NCI-H1930 (cell line): ENCODE measurements around the gene OR52B2.

ENCODE experiments used
- DNase-seq, 2 experiments: peaks; one replicate each; lab custom pipeline; 2025; lab: John Stamatoyannopoulos, UW

The OR52B2 gene

DNA sequence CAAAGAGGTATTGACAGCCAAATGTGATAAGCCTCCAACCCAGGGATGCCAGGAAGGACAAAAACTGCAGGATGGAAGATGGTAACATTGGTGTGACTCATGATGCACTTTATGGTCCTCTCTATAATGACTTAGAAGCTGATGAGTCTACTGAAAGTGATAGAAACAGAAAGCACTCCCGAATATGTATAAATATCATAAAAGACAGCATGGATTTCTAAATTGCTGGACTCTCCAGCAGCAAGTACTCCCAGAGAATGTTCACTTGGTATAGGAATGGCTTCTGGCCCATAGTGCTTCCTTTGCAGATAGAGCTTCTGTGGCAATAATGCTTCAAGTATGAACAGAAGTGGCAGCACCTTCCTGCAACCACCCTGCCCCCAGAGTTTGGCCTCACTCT, at the start of gene OR52B2:
OR52B2 (minus strand) TSS at position 101 of the 400 bp plus-strand sequence; CDS start at position 101, 0 bp downstream.
- DNase-seq: no peak

DNA sequence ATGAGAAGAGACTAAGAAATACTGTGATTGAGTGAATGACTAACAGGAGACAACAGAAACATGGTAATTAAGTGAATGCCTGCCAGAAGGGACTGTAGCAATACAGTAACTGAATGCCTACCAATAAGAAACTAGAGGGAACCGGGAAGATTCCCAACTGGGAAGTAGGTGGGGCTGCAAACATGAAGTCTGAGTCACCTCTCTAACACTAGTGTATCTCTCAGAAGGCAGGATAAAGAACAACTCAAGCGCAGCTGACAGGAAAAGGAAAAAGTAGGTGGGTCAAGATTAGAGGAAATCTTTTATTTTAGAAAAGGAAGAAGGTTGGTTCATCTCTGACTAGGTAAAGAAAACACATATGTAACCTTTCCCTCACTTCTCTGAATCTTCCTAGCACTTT, 49.2 kb upstream of the OR52B2 start:
- no peak for DNase-seq

DNA sequence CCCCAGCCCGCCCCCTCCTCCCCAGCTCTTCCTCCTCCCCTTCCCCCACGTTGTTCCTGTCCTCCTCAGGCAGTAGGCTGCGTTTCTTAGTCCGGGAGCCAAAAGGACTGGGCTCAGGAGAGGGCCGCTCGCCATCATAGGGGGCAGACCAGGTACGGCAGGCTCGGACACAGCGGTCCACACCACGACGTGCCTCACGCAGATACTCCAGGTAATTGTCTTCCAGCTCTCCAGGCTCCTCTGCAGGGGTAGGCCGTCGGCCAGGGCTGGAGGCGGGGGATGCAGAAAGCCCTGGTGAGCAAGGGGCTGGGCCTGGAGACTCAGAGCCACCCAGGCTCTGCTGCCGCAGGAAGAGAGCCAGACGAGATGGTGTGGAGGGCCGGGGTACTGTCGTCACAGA, 47.6 kb upstream of the OR52B2 start:
- no peak for DNase-seq

DNA sequence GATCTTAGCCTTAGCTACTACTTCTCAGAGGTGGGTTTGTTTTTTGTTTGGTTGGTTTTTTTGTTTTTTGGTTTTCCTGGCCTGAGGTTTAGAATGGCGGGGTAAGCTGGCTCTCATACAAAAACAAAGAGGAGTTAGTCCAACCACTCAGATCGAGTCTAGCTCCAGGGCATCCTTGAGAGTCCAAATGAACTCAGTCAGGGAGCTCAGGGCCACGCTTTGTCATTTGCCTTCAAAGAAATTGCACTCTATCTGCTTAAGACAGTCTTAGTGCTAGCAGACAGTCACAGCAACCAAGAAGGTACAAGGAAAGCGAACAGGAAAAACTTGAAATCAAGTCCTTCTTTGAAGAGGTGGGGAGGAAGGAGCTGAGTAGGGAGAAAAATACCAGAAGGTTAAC, 46.4 kb upstream of the OR52B2 start:
- no peak for DNase-seq

DNA sequence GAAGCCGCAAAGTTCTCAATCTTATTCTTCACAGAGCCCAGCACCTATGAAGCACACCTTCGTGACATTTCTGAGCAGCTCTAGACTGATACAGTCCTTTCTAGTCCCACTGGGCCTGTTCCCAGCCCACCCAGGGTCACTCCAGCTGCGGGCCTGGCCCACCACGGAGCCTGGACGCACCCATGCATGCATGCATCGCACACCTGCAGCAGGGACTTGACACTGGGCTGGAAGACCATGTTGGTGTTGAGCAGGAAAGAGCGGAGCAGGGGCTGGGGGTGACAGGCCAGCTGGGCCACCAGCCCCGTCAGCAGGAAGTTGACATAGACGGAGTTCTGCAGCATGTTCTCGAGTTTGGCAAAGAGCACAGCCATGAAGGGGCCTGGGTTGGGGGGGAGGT, 44.4 kb upstream of the OR52B2 start:
- DNase-seq: no peak

DNA sequence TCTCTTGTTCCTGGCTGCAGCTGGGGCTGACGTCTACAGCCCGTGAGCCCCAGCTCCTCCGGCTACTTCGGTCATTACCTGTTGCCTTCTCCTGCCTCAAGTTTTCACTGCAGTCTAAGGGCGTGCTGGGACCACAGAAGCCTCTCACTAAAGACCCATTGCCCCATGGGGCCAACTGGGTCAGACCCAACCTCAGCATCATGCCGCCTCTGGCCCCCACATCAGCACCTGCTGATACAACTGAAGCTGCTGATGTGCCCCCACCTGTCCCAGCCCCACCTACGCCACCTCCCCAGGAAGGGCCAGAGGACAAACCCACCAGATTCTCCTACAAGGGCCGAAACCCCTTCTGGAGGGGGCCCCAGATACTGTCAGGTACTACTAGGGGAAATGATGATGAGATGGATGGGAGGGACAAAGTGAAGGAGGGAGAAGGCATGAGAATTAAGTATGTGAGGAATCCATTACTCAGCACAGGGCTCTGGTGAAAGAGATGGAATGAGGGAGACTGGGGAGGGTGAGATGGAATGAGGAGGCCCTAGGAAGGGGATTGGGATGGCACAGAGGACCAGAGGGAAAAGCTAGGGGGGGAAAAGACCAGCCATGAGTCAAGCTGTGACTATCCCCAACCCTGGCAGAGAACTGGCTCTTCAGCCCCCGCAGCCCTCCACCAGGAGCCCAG, 40.3 kb upstream of the OR52B2 start:
- no peak for DNase-seq

DNA sequence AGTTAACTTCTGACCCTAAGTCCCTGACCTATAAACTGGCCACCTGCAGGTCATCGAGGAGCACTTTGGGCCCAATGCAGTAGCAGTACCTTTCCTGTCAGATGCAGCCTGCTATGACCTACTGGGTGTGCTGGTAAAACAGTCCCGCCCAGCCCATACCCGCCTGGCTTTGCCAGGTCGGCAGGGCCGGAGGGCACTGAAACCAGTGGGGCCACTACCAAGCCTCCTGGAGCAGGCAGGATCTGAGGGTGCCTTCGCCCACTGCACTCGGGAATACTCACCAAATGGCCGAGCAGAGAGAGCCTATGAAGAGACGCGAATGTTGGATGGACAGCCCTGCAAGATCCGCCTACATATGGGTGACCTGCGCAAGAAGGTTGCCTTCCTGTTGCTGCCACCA, 39.7 kb upstream of the OR52B2 start:
- DNase-seq: no peak

DNA sequence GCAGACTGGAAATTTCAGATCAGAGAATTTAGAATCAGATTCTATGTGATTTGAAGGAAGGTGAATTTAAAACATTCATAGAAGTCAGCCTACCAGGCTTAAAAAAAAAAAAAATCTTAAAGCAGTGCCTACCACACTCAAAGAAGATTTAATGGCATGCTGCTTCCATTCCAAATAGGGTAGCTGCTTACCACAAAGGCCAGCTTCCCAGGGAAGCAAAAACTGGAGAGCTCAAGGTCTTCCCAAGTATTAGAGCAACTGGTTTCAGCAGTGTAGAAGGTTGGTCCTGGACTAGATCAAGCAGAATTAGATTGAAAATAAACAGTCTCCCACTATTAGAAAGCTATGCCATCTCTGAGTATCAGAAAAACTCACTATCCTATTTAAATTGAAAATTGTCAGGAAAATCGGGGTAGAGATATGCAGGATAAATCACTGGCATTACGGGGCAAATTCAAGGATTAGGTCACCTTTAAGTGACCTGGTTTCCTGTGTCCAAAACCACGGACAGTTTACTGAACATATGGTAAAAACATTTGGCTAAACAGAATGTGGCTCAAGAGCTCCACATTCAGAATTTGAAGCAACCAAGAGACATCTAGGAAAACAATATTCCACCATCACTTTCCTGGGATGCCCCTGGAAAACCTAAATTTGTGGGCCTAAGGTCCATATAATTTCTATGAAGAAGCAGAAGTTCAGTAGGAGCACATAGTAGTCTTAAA, 36.5 kb upstream of the OR52B2 start:
- DNase-seq: no peak

DNA sequence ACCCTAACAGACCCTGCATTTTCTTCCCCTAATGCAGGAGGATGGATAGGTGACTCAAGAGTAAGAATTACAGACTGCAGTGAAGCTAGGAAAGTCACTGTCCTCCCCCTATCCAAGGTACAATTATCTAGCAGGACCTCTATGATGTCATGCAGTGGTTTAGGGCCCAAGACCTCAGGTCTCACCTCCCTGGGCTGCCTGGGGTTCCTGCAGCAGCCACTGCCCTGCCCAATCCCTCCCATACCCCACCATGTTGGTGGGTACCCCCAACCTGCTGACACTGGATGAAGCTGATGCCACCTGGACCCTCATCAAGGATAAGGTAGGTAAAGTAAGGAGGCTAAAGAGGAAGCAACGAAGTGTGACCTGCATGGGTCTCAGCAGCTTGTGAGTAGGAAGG, 35.2 kb upstream of the OR52B2 start, which contains the start of gene C11orf42:
C11orf42 (plus strand) TSS at position 192 of the 400 bp plus-strand sequence; CDS start at position 251, 59 bp downstream.
- no peak for DNase-seq

DNA sequence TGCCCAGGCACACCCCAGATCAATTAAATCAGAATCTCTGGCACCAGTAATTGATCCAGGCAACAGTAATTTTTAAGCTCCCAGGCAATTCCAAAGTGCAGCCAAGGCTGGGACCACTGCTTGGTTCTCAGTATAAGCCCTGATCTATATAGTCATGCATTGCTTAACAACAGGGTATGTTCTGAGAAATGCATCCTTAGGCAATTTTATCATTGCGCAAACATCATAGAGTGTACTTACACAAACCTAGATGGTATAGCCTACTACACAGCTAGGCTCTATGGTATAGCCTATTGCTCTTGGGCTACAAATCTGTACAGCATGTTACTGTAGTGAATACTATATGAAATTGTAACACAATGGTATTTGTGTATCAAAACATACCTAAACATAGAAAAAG, 34.6 kb upstream of the OR52B2 start:
- no peak for DNase-seq

DNA sequence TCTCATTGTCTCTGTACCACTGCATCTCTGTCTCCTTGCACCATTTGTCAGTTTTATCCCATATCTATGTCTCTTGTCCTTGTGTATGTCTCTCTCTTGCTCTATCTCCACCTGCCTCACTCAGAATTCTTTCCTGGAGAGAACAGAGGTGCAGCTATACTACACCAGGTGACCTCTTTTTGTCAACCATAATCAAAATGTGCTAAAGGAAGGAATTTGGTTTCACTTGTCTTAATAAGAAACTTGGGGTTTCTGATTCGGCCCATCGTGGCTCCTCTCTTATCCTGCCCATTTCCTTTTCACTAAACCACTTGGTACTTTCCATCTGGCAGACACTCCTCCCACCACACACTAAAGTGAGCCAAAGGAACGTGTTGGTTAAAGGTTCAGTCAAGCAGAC, 33.2 kb upstream of the OR52B2 start:
- DNase-seq: no peak

DNA sequence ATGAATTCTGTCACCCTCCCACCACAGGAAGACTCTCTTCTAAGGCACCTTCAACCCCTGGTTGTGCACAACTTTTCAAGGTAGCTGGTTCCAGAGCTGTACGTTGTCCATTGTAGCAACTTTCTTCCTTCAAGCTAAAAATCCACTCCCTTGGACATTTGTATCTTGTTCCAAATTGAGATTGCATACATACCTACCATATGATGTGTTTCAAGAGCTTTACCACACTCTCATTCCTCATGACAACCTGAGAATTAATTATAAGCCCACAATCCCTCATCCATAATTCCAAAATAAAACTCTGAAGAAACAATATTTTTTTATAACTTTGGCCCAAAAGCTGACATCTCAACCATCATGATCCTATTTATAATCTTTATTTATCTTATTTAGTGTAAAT, 31.9 kb upstream of the OR52B2 start:
- DNase-seq: no peak

DNA sequence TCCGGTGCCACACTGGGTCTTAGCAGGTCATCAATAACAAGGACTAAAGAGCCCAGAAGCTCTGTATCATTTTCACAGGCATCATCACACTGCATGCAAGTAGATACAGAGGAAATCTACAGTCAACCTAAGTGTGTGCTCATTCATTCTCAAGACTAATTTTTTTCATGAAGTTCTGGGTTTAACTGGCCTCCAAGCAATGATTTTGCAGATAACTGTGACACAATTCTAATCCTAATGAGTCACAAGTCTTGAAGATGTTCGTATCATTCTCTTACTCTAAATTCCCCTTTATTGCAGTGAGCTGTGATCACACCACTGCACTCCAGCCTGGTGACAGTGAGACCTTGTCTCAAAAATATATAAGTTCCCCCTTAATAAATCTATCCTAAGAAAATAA, 31.4 kb upstream of the OR52B2 start:
- DNase-seq: no peak

DNA sequence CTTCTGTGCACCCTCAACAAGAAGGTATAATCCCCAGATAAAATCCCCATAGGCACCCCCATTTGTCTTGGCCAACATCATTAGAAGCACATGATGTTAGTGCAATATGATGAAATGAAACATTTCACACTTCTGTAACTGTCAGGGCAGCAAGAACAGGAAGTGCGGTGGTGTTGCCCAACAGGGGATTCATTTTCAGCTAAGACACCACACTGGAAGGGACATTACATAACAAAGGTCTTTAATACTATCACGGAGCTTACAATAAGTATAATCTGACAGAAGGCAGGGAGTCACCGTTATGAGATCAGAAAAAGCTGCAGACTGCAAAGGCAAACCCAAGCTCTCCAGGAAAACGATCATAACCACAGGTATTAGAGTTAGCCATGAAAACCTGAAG, 30.8 kb upstream of the OR52B2 start:
- no peak for DNase-seq

DNA sequence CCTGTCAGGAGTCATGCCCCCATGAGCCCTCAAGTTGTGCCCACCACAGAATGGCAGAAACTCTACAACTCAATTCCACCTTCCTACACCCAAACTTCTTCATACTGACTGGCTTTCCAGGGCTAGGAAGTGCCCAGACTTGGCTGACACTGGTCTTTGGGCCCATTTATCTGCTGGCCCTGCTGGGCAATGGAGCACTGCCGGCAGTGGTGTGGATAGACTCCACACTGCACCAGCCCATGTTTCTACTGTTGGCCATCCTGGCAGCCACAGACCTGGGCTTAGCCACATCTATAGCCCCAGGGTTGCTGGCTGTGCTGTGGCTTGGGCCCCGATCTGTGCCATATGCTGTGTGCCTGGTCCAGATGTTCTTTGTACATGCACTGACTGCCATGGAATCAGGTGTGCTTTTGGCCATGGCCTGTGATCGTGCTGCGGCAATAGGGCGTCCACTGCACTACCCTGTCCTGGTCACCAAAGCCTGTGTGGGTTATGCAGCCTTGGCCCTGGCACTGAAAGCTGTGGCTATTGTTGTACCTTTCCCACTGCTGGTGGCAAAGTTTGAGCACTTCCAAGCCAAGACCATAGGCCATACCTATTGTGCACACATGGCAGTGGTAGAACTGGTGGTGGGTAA, 29.2 kb upstream of the OR52B2 start, which contains the start of gene OR52W1:
OR52W1 (plus strand) TSS at position 51 of the 637 bp plus-strand sequence; CDS start at position 51, 0 bp downstream.
- DNase-seq: no peak

DNA sequence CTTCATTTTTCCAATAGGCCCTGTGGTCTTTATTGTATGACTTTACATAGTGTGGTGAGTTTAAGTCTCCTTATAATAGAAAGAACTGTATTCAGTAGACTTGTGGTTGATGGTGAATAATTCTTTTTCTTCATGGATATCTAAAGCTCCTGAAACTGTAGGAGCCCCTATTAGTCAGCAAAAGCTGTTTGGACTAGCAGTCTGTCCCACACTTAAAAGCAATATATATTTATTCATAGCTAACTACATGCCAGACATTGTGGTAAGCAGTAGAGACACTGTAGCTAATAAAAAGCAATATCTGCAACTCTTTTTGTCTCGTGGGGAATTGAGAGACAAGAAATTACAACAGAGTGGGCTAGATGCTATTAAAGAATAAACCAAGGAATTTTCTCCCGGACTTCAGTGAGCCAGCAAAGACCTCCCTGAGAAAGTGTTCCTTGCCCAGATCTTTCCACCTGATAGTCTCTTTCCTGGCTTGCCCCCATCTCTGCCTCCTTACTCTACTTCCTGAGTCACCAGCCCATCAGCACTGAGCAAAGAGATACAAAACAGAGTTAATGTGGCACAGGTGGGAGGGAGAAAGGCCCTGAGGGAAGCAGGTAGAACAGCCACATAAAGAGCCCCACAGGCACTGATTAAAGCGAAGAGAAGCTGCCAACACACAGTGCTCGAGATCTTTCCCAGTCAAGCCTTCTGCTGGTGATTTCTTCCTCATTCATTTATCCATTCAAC, 27.5 kb upstream of the OR52B2 start:
- DNase-seq: no peak

DNA sequence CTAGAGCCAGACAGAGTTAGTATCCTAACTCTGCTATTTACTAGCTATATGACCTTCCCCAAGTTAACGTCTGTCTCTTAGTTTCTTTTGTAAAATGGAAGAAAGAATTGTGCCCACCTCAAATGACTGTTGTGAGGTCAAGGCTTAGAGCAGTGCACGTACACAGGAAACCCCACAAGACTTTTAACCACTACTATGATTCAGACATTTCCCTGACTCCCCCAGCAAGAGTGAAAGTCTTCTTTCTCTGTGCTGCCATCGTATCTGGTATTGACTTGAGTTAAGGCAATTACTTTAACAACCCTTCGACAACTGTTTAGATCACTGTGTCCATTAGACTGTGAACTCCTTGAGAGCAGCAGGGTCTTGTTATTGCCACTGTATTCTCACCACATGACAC, 26.3 kb upstream of the OR52B2 start:
- no peak for DNase-seq

DNA sequence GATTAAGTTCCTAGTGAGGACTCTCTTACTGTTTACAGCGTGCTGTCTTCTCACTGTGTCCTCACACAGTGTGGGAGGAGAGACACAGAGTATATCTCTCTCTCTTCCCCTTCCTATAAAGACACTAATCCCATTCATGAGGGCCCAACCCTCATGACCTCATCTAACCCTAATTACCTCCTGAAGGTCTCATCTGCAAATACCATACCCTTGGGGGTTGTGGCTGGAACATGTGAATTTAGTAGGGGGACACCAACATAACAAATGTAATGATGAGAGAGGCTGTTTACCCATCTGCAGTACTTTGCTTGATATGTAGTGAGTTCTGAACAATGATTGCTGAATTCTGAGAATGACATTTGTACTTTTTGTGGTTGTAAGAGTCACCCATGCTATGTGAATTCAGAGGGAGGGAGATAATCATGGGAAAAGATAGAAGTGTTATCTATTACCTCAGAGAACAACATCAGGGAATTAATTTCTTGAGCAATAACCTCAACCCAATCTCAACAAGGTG, 24.0 kb upstream of the OR52B2 start:
- DNase-seq: no peak

DNA sequence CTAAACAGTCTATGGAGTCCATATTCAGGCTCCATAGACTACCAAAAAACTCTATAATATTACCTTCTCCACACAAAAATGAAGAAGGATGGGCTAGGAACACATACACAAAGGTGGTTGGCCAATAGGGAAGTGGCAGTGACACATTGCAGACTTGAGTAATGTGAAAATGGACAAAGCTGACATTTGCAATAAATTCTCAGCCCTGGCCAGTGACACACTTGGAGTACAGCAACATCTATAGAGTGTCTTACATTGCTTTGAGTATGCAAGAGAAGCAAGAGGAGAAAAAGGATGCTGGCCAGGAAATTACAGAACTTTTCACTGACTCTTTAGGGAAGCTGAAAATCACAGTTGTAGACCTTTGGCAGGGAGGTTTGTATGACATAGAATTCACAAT, 21.6 kb upstream of the OR52B2 start:
- DNase-seq: no peak

DNA sequence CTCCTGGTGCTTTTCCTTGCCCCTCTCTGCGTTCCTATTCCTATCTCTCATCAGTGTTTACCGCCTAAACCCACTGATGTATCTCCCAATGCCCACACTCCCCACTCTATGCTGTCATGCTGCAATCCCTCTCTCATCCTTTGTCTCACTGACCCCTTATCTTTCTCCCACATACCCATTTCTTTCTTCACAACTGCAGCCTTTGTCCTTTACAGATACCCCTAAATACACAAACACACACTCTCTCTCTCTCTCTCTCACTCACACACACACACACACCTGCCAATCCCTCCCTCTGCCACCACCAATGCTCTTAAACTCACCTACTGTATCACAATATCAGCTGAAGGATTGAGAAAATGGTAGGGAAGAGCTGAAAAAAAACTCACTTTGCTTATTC, 5.3 kb upstream of the OR52B2 start:
- DNase-seq: no peak

DNA sequence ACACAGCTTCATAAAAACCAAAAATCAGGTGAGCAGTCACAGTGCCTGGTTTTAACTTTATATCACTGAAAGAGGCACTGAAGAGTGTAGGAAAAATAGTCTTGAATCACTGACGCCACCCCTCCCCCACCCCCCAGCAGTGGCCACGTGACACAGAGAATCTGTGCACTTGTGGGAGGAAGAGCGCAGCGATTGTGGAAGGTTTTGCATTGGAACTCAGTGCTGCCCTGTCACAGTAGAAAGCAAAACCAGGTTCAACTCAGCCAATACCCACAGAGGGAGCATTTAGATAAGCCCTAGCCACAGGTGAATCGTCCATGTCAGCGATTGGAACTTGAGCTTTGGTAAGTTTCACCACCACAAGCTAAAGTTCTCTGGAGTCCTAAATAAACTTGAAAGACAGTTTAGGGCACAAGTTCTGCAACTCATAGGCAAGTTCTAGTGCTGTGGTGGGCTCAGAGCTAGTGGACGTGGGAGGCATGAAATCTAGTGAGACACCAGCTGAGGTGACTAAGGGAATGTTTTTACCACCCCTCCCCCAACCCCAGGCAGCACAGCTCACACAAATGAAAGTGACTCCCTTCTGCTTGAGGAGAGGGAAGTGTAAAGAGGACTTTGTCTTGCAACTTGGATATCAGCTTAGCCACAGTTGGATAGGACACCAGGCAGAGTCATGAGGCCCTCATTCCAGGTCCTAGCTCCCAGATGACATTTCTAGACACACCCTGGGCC, 13.3 kb downstream of the OR52B2 start:
- DNase-seq: no peak
